Right hindlimb (tissue), 1 donor: ENCODE data around the gene FXYD6.

ENCODE experiments used
- DNase-seq: peaks from one replicate; pipeline ENCODE4 v3.0.0-alpha.2; 2018

FXYD6 gene

DNA sequence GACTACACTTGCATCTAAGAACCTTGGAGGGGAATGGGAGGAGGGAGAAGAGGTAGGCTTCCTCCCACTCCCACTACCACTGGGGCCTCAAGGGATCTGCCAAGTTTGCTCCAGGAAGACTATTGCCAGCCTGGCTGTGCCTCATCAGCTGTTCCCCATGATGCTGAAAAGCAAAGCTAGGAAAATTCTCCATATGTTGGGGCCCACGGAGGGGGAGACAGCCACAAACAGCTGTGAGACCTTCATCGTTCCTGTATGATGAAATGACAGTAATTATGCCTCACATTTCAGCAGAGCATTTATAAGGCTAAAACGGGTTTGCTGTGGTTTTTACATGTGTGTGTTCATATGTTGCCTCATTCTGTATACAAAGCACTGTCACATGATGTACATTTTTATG is 86.2 kb downstream of the FXYD6 start:
- no peak for DNase-seq

DNA sequence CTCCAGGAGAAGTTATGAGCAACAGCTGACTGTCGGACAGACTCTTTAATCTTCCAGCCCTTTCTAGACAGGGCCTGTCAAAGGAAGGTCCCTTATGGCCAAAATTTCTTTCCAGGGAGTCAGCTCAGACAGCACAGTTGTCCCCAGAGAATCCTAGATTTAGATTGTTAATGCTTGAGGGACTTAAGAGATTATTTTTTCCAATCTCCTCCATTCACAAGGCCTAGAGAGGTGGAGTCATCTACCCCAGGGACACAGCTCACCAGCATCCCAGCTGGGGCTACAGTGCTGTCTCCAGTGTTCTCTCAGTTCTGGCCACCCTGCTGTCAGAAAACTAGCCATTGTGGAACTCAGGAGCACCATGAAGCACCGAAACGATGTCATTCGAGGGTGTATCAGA is 87.2 kb downstream of the FXYD6 start:
- DNase-seq, result no peak
